ENCODE measurements around the gene RRP8. TPM values are rescaled to one million over a fixed set of nuclear protein-coding genes. Genes with fewer than 3 reads are reported as not detected.

Gene RRP8
- total RNA-seq, 1 experiment from 2014 or later: 31.2 TPM

- in situ Hi-C loops (cut with HindIII; ENCODE audit: low pct_unique_long_range_greater_than_20kb, low sequenced_read_pairs): no loop called here
- no peak for DNase-seq (ENCODE audit: low read depth)
Measured at GRCh38 chr11:6621711-6622211, 18.3 kb upstream of the RRP8 start.

GRCh38 chr11:6620636-6621035, 17.2 kb upstream of the RRP8 start:
- in situ Hi-C loops (cut with HindIII; ENCODE audit: low pct_unique_long_range_greater_than_20kb, low sequenced_read_pairs): no loop called here
- DNase-seq (ENCODE audit: low read depth): no peak

GRCh38 chr11:6619004-6619745, 15.8 kb upstream of the RRP8 start, which contains the start of gene TPP1:
TPP1 (minus strand) TSS chr11:6619422; CDS start chr11:6619400, 22 bp downstream.
- in situ Hi-C loops (cut with HindIII; ENCODE audit: low pct_unique_long_range_greater_than_20kb, low sequenced_read_pairs): no loop called here
- DNase-seq (ENCODE audit: low read depth): peak; percentile 87

- in situ Hi-C loops (cut with HindIII; ENCODE audit: low pct_unique_long_range_greater_than_20kb, low sequenced_read_pairs): no loop called here
Measured at GRCh38 chr11:6618117-6619003, 14.9 kb upstream of the RRP8 start.

GRCh38 chr11:6617315-6617781, 13.9 kb upstream of the RRP8 start:
- in situ Hi-C loops (cut with HindIII; ENCODE audit: low pct_unique_long_range_greater_than_20kb, low sequenced_read_pairs): no loop called here
- DNase-seq (ENCODE audit: low read depth): no peak

More at GRCh38 chr11:6618117-6619003, 14.9 kb upstream of the RRP8 start:
- DNase-seq (ENCODE audit: low read depth): peak; percentile 45

- DNase-seq (ENCODE audit: low read depth): no peak
- in situ Hi-C loops (cut with HindIII; ENCODE audit: low pct_unique_long_range_greater_than_20kb, low sequenced_read_pairs): no loop called here
Measured at GRCh38 chr11:6616596-6617250, 13.3 kb upstream of the RRP8 start.

- DNase-seq (ENCODE audit: low read depth): no peak
- in situ Hi-C loops (cut with HindIII; ENCODE audit: low pct_unique_long_range_greater_than_20kb, low sequenced_read_pairs): no loop called here
Measured at GRCh38 chr11:6615882-6616585, 12.6 kb upstream of the RRP8 start.

- no peak for DNase-seq (ENCODE audit: low read depth)
- in situ Hi-C loops (cut with HindIII; ENCODE audit: low pct_unique_long_range_greater_than_20kb, low sequenced_read_pairs): no loop called here
Measured at GRCh38 chr11:6615046-6615445, 11.6 kb upstream of the RRP8 start.

- DNase-seq (ENCODE audit: low read depth): no peak
Measured at GRCh38 chr11:6614446-6614845, 11.0 kb upstream of the RRP8 start.

GRCh38 chr11:6613496-6613895, 10.1 kb upstream of the RRP8 start:
- DNase-seq (ENCODE audit: low read depth): no peak
- in situ Hi-C loops (cut with HindIII; ENCODE audit: low pct_unique_long_range_greater_than_20kb, low sequenced_read_pairs): no loop called here

More at GRCh38 chr11:6614446-6614845, 11.0 kb upstream of the RRP8 start:
- in situ Hi-C loops (cut with HindIII; ENCODE audit: low pct_unique_long_range_greater_than_20kb, low sequenced_read_pairs): no loop called here

- in situ Hi-C loops (cut with HindIII; ENCODE audit: low pct_unique_long_range_greater_than_20kb, low sequenced_read_pairs): no loop called here
- peak; percentile 91 for DNase-seq (ENCODE audit: low read depth)
Measured at GRCh38 chr11:6612213-6613041, 9.0 kb upstream of the RRP8 start, which contains the start of gene TAF10. TAF10 (minus strand) TSS chr11:6612216; CDS start chr11:6612189, 27 bp downstream.

GRCh38 chr11:6611963-6612212, 8.5 kb upstream of the RRP8 start:
- in situ Hi-C loops (cut with HindIII; ENCODE audit: low pct_unique_long_range_greater_than_20kb, low sequenced_read_pairs): no loop called here
- DNase-seq (ENCODE audit: low read depth): no peak

GRCh38 chr11:6611092-6611962, 7.9 kb upstream of the RRP8 start:
- peak; percentile 13 for DNase-seq (ENCODE audit: low read depth)
- in situ Hi-C loops (cut with HindIII; ENCODE audit: low pct_unique_long_range_greater_than_20kb, low sequenced_read_pairs): no loop called here

- in situ Hi-C loops (cut with HindIII; ENCODE audit: low pct_unique_long_range_greater_than_20kb, low sequenced_read_pairs): no loop called here
- DNase-seq (ENCODE audit: low read depth): no peak
Measured at GRCh38 chr11:6610591-6610990, 7.2 kb upstream of the RRP8 start.

GRCh38 chr11:6609502-6610015, 6.1 kb upstream of the RRP8 start:
- no peak for DNase-seq (ENCODE audit: low read depth)
- in situ Hi-C loops (cut with HindIII; ENCODE audit: low pct_unique_long_range_greater_than_20kb, low sequenced_read_pairs): no loop called here
